Lung (tissue), 12 donors: ENCODE results near the gene YTHDC1. TPM values are rescaled to one million over a fixed set of nuclear protein-coding genes. Genes with fewer than 3 reads are reported as not detected.
A peak's percentile ranks its signal among the peaks of the same experiment; 100 is the strongest.

Source experiments
- ATAC-seq: fragments of 200-7000 bp; cut with Tn5 transposase; one replicate; pipeline ENCODE4 v1.9.1; 2020; ENCODE audit warnings: moderate number of reproducible peaks; ENCODE audit not compliant: insufficient read depth, low FRiP score
- DNase-seq, 3 donors: peaks; one replicate each; pipeline ENCODE4 v3.0.0-alpha.2; 2013 to 2017
- H3K27ac ChIP-seq, 2 donors: one replicate each; pipeline ENCODE4 v1.5.1; 2013; ENCODE audit warnings: mild to moderate bottlenecking in 2 of 2, moderate library complexity in 2 of 2, control low read depth in 1 of 2, inconsistent platforms in 1 of 2, low read depth in 1 of 2, low read length in 1 of 2
- H3K27me3 ChIP-seq, 3 donors: one replicate each; pipeline ENCODE4 v1.5.1; 2013; ENCODE audit warnings: low read length in 2 of 3; ENCODE audit not compliant: control insufficient read depth in 3 of 3, insufficient read depth in 3 of 3
- H3K36me3 ChIP-seq, 4 donors: one replicate each; pipeline ENCODE4 v1.5.1; 2013; ENCODE audit warnings: low read length in 4 of 4, mild to moderate bottlenecking in 1 of 4, moderate library complexity in 1 of 4; ENCODE audit not compliant: control insufficient read depth in 4 of 4, insufficient read depth in 4 of 4
- H3K4me1 ChIP-seq, 5 donors: one replicate each; pipeline ENCODE4 v1.5.1; 2013; ENCODE audit warnings: low read length in 5 of 5, mild to moderate bottlenecking in 2 of 5, moderate library complexity in 1 of 5; ENCODE audit not compliant: control insufficient read depth in 5 of 5, insufficient read depth in 5 of 5
- H3K4me3 ChIP-seq: one replicate; pipeline ENCODE4 v1.5.1; 2013; ENCODE audit warnings: mild to moderate bottlenecking, control low read depth, moderate library complexity
- H3K9ac ChIP-seq, 2 donors: one replicate each; pipeline ENCODE4 v1.5.1; 2013; ENCODE audit warnings: low read length in 2 of 2, control low read depth in 1 of 2; ENCODE audit not compliant: insufficient read depth in 1 of 2
- H3K9me3 ChIP-seq, 4 donors: one replicate each; pipeline ENCODE4 v1.5.1; 2013; ENCODE audit warnings: low read length in 3 of 4, mild to moderate bottlenecking in 1 of 4, moderate library complexity in 1 of 4; ENCODE audit not compliant: control insufficient read depth in 4 of 4, insufficient read depth in 3 of 4
- CTCF ChIP-seq: IDR thresholded peaks from 2 replicates; pipeline ENCODE4 v1.5.1; 2012; ENCODE audit warnings: mild to moderate bottlenecking; ENCODE audit errors: control extremely low read depth, extremely low read depth
- WGBS, 2 donors: extraction: QIAGEN DNeasy Blood & Tissue Kit; methylation state at CpG; one replicate each; pipeline ENCODE4 v1.1.7; 2013; 5-methylcytosine and 5-hydroxymethylcytosine counted together
- polyA plus RNA-seq, 2 donors: library from polyadenylated mRNA; stranded (reverse); fragments of 200-250 nt; gene quantifications; one replicate each; pipeline ENCODE4 v1.2.1, GENCODE V29; 2013
- total RNA-seq, 2 donors: library from RNA; depleted of rRNA in 1 of 2; stranded (reverse); fragments of >200 nt in 1 of 2; gene quantifications; one replicate each; pipeline ENCODE4 v1.2.1, GENCODE V29; 2014 to 2021
- donor health status: control.
- donor health status: control.
- donor health status: Bipolar disorder and iron deficiency.
- donor health status: healthy.
- donor health status: DM: yes; HTN: yes; CAD: no.

Gene YTHDC1
- total and polyA plus RNA-seq, 4 donors: 37.4 to 207 (median 49.2) TPM

- Histone ChIP-seq H3K36me3 (no peaks in the 10 kb centered on the region), H3K9ac (no peak overlapping the region), H3K27ac (no peak overlapping the region), H3K9me3 (no peaks in the 10 kb centered on the region), H3K4me1 (peaks cover 0 to 5% (median 0%) of the 10 kb centered on the region in 5 donors), H3K4me3 (no peak overlapping the region), H3K27me3 (peaks cover 0 to 4% (median 3%) of the 10 kb centered on the region in 3 donors)
- peak; percentile 88 for TF ChIP-seq CTCF
- peak; percentile 67 for ATAC-seq
- peak in 2 of 3 donors; percentile 49 to 55 for DNase-seq
- WGBS, 2 donors: 16% methylated on average over 19 of the region's 19 CpGs
These were observed 26.0 kb upstream of the YTHDC1 start for GRCh38 chr4:68375667-68376559.

- Histone ChIP-seq H3K27ac (no peak overlapping the region), H3K4me1 (peaks cover 0 to 5% (median 0%) of the 10 kb centered on the region in 5 donors), H3K27me3 (peaks cover 0 to 4% (median 3%) of the 10 kb centered on the region in 3 donors), H3K36me3 (no peaks in the 10 kb centered on the region), H3K9me3 (no peaks in the 10 kb centered on the region), H3K4me3 (no peak overlapping the region), H3K9ac (peak overlapping the region; percentile 13 to 50)
- peak; percentile 75 for ATAC-seq
- DNase-seq: peak; percentile 72 to 87 (median 78)
- 23 to 32% methylated on average over 16 of the region's 16 CpGs for WGBS, 2 donors
- no peak for TF ChIP-seq CTCF
These were observed 23.6 kb upstream of the YTHDC1 start for GRCh38 chr4:68373513-68373912.

GRCh38 chr4:68372588-68372987, 22.7 kb upstream of the YTHDC1 start:
- Histone ChIP-seq H3K9me3 (no peaks in the 10 kb centered on the region), H3K27me3 (peaks cover 0 to 4% (median 0%) of the 10 kb centered on the region in 3 donors), H3K36me3 (no peaks in the 10 kb centered on the region), H3K27ac (no peak overlapping the region), H3K4me3 (no peak overlapping the region), H3K4me1 (peaks cover 0 to 5% (median 0%) of the 10 kb centered on the region in 5 donors), H3K9ac (no peak overlapping the region)
- ATAC-seq: no peak
- TF ChIP-seq CTCF: no peak
- DNase-seq: no peak
- WGBS, 2 donors: 57 to 66% methylated on average over 1 of the region's 1 CpG
